ENCODE data around the gene WIPF2.

The WIPF2 gene

GRCh38 chr17:40330850-40331470 lies 111.9 kb downstream of the WIPF2 start:
- no peak for DNase-seq

- DNase-seq = no peak
Observed at GRCh38 chr17:40331743-40332641, 112.9 kb downstream of the WIPF2 start.
